Measurements from ENCODE around the gene E2F4.

Gene E2F4

GRCh38 chr16:67191995-67192681, at the start of gene E2F4:
Gene E2F4 (plus strand): TSS chr16:67192155. CDS start chr16:67192228, 73 bp downstream.
- FAIRE-seq = no peak

- no peak for FAIRE-seq
Measured at GRCh38 chr16:67142342-67142741, 49.6 kb upstream of the E2F4 start.

- FAIRE-seq = no peak
Measured at GRCh38 chr16:67144943-67145342, 47.0 kb upstream of the E2F4 start.

- no peak for FAIRE-seq
Measured at GRCh38 chr16:67145746-67146145, 46.2 kb upstream of the E2F4 start.

GRCh38 chr16:67146523-67147357, 45.2 kb upstream of the E2F4 start:
- no peak for FAIRE-seq

GRCh38 chr16:67147437-67148140, 44.4 kb upstream of the E2F4 start:
- no peak for FAIRE-seq

GRCh38 chr16:67148221-67148620, 43.7 kb upstream of the E2F4 start:
- no peak for FAIRE-seq

GRCh38 chr16:67148656-67149275, 43.2 kb upstream of the E2F4 start:
- FAIRE-seq = no peak

- no peak for FAIRE-seq
Measured at GRCh38 chr16:67149276-67150046, 42.5 kb upstream of the E2F4 start.

GRCh38 chr16:67150047-67150832, 41.7 kb upstream of the E2F4 start:
- FAIRE-seq = no peak

GRCh38 chr16:67150833-67151396, 41.0 kb upstream of the E2F4 start, which contains the start of gene B3GNT9:
Gene B3GNT9 (minus strand): TSS chr16:67150998. CDS start chr16:67150485, 513 bp downstream.
- no peak for FAIRE-seq

- FAIRE-seq = no peak
Measured at GRCh38 chr16:67151431-67152097, 40.4 kb upstream of the E2F4 start.

- FAIRE-seq = no peak
Measured at GRCh38 chr16:67154578-67155294, 37.2 kb upstream of the E2F4 start.

GRCh38 chr16:67155295-67156142, 36.4 kb upstream of the E2F4 start:
- no peak for FAIRE-seq

GRCh38 chr16:67156143-67156844, 35.7 kb upstream of the E2F4 start:
- no peak for FAIRE-seq

- no peak for FAIRE-seq
Measured at GRCh38 chr16:67157106-67157748, 34.7 kb upstream of the E2F4 start.

- no peak for FAIRE-seq
Measured at GRCh38 chr16:67157892-67158635, 33.9 kb upstream of the E2F4 start.
